ENCODE measurements around the gene STAT6.

- TF ChIP-seq CTCF (tag by site-specific recombination; IDR thresholded peaks at IDR 0.05): no peak
- no peak for TF ChIP-seq ZFP41 (tag by site-specific recombination; IDR thresholded peaks at IDR 0.05; ENCODE audit: borderline replicate concordance)
- no peak for TF ChIP-seq YY1 (tag by site-specific recombination; IDR thresholded peaks at IDR 0.05)
- no peak for TF ChIP-seq SETDB1 (IDR thresholded peaks at IDR 0.05; ENCODE audit: insufficient read length, low read length)
- TF ChIP-seq ZSCAN18 (tag by site-specific recombination; IDR thresholded peaks at IDR 0.05): no peak
- no peak for TF ChIP-seq ZNF18 (tag by site-specific recombination; IDR thresholded peaks at IDR 0.05)
- TF ChIP-seq HOXA7 (CRISPR knock-in tag; IDR thresholded peaks at IDR 0.05; ENCODE audit: borderline replicate concordance): no peak
- no peak for TF ChIP-seq ZNF830 (tag by site-specific recombination; IDR thresholded peaks at IDR 0.05; ENCODE audit: low read depth)
- TF ChIP-seq ZNF239 (tag by site-specific recombination; IDR thresholded peaks at IDR 0.05): no peak
Measured at GRCh38 chr12:57160040-57160439, 48.9 kb upstream of the STAT6 start.
